ENCODE measurements around the gene ARHGAP19. TPM values are rescaled to one million over a fixed set of nuclear protein-coding genes. Genes with fewer than 3 reads are reported as not detected.

ARHGAP19 gene, protein sequence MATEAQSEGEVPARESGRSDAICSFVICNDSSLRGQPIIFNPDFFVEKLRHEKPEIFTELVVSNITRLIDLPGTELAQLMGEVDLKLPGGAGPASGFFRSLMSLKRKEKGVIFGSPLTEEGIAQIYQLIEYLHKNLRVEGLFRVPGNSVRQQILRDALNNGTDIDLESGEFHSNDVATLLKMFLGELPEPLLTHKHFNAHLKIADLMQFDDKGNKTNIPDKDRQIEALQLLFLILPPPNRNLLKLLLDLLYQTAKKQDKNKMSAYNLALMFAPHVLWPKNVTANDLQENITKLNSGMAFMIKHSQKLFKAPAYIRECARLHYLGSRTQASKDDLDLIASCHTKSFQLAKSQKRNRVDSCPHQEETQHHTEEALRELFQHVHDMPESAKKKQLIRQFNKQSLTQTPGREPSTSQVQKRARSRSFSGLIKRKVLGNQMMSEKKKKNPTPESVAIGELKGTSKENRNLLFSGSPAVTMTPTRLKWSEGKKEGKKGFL
- 11.2 and 11.6 TPM in 2 replicates for total RNA-seq

DNA sequence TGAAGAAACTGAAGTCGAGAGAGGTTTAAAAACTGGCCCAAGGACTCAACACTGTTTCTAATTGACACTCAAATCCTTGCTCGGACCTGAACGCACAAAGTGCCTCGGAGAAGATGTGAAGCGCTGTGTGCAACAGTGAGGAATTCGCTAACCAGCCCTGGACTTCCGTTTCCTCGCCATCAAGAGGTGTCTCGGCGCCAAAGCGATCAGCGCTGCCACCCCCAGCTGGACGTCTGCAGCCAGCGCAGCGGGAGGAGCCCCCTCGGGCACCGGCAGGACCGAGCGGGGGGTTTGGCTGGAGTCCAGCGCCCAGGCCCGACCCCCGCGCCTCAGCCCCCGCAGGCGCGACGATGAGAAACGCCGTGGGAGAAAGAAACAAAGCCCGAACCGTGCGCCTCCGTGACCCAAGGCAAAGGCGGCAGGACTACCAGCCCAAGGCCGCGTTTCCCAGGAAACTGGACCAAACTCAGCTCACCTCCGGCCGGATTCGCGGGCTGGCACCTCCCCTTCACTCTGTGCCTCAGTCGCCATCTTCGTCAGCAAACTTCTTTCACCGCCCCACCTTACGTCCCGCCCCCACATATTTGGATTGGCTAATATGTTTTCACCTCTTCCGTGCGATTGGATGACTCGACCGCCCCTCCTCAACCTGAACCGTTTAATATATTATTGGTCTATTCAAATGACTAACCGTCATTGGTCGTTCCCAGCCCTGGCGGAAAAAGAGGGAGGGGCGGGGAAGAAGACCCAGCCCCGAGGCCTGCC lies at the start of gene ARHGAP19:
Gene ARHGAP19 (minus strand): TSS at position 541 of the 765 bp plus-strand sequence. CDS start 10 bp downstream, at position 531.

DNA sequence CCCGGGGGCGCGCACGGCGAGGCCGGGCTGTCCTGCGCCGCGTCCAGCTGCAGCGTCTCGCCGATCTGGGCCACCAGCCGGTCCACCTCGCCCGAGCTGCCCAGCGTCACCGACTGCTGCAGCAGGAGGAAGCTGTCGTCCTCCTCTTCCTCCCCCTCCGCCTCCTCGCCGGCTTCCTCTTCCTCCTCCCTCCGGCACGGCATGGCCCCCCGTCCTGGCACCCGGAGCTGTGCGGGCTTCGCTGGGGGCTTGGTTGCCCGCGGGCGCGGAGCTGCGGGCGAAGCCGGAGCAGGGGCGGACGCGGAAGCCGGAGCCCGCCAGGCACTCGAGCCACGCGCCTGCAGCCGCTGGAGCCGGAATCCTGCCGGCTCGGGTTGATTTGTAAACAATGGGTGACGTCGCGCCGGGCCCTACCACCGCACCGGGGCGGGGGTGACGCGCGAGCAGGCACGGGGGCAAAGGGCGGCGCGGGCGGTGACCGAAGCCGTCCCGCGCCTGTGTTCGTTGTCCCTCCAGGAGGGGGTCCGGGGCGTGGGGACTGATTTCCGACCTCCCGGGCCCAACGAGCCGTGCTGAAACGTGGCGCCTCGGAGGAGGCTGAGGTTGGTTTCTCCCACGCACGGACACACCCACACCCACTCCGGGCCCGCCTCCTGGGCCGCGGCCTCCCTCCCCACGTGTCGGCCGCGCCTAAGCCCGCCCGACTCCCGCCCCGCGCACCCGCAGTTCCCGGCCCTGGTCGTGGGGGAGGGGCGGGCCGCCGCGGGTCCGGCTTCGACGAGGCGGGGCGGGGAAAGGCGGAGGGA lies 42.1 kb upstream of the ARHGAP19 start, which contains the start of gene FRAT2:
Gene FRAT2 (minus strand): TSS at position 360 of the 806 bp plus-strand sequence. CDS start 157 bp downstream, at position 203.

DNA sequence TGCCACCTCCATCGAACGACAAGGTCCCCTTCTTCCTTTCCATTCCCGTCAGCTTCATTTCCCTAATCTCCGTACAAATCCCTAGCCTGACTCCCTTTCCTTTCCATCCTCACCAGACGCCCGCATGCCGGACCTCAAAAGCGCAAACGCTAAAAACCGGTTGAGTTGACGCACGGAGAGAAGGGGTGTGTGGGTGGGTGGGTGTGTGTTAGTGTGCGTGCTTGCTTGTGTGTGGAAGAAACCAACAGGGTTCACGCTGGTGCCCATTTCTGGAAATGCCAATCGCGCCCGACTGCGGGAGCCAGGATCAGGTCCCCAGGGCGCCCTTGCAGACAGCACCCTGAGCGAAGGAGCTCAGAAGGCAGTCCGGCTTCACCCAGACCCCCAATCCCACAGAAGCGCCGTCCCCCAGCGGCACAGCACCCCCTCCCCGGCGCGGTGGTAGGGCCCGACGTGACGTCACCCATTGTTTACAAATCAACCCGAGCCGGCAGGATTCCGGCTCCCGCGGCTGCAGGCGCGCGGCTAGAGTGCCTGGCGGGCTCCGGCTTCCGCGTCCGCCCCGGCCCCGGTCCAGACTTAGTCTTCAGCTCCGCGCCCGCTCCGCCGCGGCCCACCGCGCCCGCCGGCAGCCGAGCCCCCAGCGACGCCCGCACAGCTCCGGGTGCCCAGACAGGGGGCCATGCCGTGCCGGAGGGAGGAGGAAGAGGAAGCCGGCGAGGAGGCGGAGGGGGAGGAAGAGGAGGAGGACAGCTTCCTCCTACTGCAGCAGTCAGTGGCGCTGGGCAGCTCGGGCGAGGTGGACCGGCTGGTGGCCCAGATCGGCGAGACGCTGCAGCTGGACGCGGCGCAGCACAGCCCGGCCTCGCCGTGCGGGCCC lies 26.6 kb upstream of the ARHGAP19 start, which contains the start of gene FRAT1:
Gene FRAT1 (plus strand): TSS at position 500 of the 880 bp plus-strand sequence. CDS start 183 bp downstream, at position 683.

DNA sequence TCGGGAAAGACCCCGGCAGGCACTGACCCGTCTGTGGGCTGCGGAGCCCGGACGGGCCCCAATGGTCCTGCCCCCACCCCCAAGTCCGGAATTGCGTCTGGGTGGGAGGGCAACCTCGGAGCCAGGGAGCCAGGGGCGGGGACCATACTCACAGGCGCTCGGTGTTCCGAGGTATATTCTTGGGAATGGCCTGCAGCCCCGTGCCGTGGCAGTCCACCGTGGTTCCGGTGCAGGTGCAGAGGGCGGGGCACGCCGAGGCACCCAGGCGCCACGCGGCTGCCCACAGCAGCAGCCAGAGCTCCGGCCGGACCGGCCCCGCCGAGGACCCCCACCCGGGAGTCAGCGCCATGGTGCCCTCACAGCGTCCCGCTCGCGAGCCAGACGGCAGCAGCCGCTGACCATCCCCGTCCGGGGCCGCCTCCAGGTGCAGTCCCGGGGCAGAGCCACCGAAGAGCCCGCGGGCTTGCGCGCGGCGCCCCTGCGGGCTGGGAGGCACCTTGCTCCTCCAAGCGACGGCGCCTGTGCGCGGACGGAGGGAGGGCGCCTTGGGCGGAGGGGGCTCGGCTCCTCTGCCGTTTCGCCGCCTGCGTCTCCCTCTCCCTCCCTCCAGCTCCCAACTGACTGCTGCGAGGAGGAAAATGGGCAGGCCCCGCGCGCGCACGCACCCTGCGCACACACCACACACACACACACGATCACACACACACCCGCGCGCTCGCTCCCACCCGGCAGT lies 106.9 kb downstream of the ARHGAP19 start, which contains the start of gene SLIT1:
Gene SLIT1 (minus strand): TSS at position 634 of the 733 bp plus-strand sequence. CDS start 285 bp downstream, at position 349.

Other genes starting within 250 kb of the ARHGAP19 start
- gene SLIT1, start 106.7 kb downstream of the ARHGAP19 start, total RNA-seq: 0.06 TPM in 1 of 2 replicates, not detected in the other
- gene FRAT1, start 26.6 kb upstream of the ARHGAP19 start, total RNA-seq: 2.6 and 3.1 TPM in 2 replicates
- 8.2 and 9.4 TPM in 2 replicates for gene FRAT2, start 42.1 kb upstream of the ARHGAP19 start, total RNA-seq
- gene RRP12, start 108.7 kb upstream of the ARHGAP19 start, total RNA-seq: 8.4 and 19.6 TPM in 2 replicates
- gene PGAM1, start 133.6 kb upstream of the ARHGAP19 start, total RNA-seq: 186 and 221 TPM in 2 replicates
- gene EXOSC1, start 153.4 kb upstream of the ARHGAP19 start, total RNA-seq: 21.4 and 26.4 TPM in 2 replicates
- gene ZDHHC16, start 153.5 kb upstream of the ARHGAP19 start, total RNA-seq: 31.1 and 36.0 TPM in 2 replicates
- gene MMS19, start 205.8 kb upstream of the ARHGAP19 start, total RNA-seq: 59.3 and 78.1 TPM in 2 replicates
- gene UBTD1, start 206.3 kb upstream of the ARHGAP19 start, total RNA-seq: 38.5 and 41.0 TPM in 2 replicates